Spleen (tissue), 3 donors: ENCODE measurements around the gene TBC1D8.

Source experiments
- POLR2A ChIP-seq, 3 donors: fragments of 450-650 bp; IDR thresholded peaks; one replicate each; pipeline ENCODE4 v1.5.1; 2017; ENCODE audit warnings: antibody characterized with exemption in 3 of 3, mild to moderate bottlenecking in 1 of 3
- POLR2AphosphoS5 ChIP-seq, 3 donors: sonication (generic); formaldehyde crosslinking; IDR thresholded peaks; one replicate each; pipeline ENCODE4 v1.5.1; 2017; ENCODE audit warnings: antibody characterized with exemption in 3 of 3

DNA sequence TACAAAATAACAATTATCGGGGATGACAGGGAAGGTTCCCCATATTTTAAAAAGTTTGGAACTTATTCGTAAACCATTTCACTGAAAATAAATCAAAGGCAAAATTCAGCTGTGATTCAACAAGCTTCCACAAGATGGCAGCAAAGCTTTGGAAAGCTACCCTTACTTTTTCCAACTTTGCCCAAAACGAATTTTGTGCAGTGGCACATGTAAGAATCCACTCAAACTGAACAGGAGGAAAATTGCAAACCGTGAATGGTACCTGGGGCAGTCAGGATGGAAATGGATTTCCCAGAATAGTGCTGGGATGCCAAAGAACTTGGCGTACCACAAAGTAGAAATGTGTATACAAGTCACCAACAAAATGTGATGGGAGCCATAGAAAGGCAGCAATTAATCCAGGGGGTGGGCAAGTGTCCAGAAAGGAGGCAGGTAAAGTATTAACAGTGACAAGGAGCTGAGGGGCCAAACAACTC is 138.4 kb downstream of the TBC1D8 start:
- no peak for TF ChIP-seq POLR2A (IDR thresholded peaks at IDR 0.05)
- TF ChIP-seq POLR2AphosphoS5 (IDR thresholded peaks at IDR 0.05), result no peak
